ENCODE measurements around the gene SLC51A. TPM values are rescaled to one million over a fixed set of nuclear protein-coding genes. Genes with fewer than 3 reads are reported as not detected.

Gene SLC51A
- total and polyA plus RNA-seq, 9 of the 15 experiments (the other 6 are each of a cell fraction or from before 2014, with no cell fraction given) = 0.35 to 0.38 TPM; not detected in 7

- TF ChIP-seq NR2C1 (IDR thresholded peaks at IDR 0.05) (no peak), NR2C1 (tag; IDR thresholded peaks at IDR 0.05) (peak; percentile 49; the same call in 1 of the 2 replicates), EHMT2 (IDR thresholded peaks at IDR 0.05) (0 out of 2 replicates have a peak, but pooled peaks have one; percentile 58), NCOR1 (IDR thresholded peaks at IDR 0.05) (peak; percentile 51), L3MBTL2 (IDR thresholded peaks at IDR 0.05) (peak; percentile 32; the same call in 1 of the 2 replicates), ZBTB17 (CRISPR knock-in tag; IDR thresholded peaks at IDR 0.05) (no peak), ARNT (IDR thresholded peaks at IDR 0.05) (peak in 1 of 2 experiments; percentile 48; a peak in 1 of 4 replicates), CREM (IDR thresholded peaks at IDR 0.05; ENCODE audit: low read depth) (0 out of 2 replicates have a peak, but pooled peaks have one; percentile 17), ZNF133 (CRISPR knock-in tag; IDR thresholded peaks at IDR 0.05) (no peak), SNIP1 (IDR thresholded peaks at IDR 0.05; ENCODE audit: low read depth) (no peak), STAT5A (IDR thresholded peaks at IDR 0.05; ENCODE audit: borderline replicate concordance, low read length) (peak; percentile 86), SRSF9 (IDR thresholded peaks at IDR 0.05; ENCODE audit: borderline replicate concordance, low read depth, low read length) (no peak), TAF15 (IDR thresholded peaks at IDR 0.05; ENCODE audit: low read depth, low read length) (no peak), BACH1 (tag; IDR thresholded peaks at IDR 0.05) (0 out of 2 replicates have a peak, but pooled peaks have one; percentile 45), NR1H2 (CRISPR knock-in tag; IDR thresholded peaks at IDR 0.05) (no peak), EP400 (IDR thresholded peaks at IDR 0.05) (peak; percentile 46; the same call in 1 of the 2 replicates), TCF7 (IDR thresholded peaks at IDR 0.05; ENCODE audit: borderline replicate concordance) (no peak), ESRRA (IDR thresholded peaks at IDR 0.05; ENCODE audit: borderline replicate concordance, low read depth) (peak; percentile 94)
- TF ChIP-seq, protein P1, sequence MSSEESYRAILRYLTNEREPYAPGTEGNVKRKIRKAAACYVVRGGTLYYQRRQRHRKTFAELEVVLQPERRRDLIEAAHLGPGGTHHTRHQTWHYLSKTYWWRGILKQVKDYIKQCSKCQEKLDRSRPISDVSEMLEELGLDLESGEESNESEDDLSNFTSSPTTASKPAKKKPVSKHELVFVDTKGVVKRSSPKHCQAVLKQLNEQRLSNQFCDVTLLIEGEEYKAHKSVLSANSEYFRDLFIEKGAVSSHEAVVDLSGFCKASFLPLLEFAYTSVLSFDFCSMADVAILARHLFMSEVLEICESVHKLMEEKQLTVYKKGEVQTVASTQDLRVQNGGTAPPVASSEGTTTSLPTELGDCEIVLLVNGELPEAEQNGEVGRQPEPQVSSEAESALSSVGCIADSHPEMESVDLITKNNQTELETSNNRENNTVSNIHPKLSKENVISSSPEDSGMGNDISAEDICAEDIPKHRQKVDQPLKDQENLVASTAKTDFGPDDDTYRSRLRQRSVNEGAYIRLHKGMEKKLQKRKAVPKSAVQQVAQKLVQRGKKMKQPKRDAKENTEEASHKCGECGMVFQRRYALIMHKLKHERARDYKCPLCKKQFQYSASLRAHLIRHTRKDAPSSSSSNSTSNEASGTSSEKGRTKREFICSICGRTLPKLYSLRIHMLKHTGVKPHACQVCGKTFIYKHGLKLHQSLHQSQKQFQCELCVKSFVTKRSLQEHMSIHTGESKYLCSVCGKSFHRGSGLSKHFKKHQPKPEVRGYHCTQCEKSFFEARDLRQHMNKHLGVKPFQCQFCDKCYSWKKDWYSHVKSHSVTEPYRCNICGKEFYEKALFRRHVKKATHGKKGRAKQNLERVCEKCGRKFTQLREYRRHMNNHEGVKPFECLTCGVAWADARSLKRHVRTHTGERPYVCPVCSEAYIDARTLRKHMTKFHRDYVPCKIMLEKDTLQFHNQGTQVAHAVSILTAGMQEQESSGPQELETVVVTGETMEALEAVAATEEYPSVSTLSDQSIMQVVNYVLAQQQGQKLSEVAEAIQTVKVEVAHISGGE (CRISPR knock-in tag; IDR thresholded peaks at IDR 0.05) = peak in 1 of 3 experiments; percentile 66; a peak in 1 of 6 replicates
- TF ChIP-seq, protein P2, sequence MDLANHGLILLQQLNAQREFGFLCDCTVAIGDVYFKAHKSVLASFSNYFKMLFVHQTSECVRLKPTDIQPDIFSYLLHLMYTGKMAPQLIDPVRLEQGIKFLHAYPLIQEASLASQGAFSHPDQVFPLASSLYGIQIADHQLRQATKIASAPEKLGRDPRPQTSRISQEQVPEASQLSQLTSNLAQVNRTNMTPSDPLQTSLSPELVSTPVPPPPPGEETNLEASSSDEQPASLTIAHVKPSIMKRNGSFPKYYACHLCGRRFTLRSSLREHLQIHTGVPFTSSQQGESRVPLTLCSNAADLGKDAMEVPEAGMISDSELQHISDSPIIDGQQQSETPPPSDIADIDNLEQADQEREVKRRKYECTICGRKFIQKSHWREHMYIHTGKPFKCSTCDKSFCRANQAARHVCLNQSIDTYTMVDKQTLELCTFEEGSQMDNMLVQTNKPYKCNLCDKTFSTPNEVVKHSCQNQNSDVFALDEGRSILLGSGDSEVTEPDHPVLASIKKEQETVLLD (IDR thresholded peaks at IDR 0.05) = no peak
- TF ChIP-seq, protein P3, sequence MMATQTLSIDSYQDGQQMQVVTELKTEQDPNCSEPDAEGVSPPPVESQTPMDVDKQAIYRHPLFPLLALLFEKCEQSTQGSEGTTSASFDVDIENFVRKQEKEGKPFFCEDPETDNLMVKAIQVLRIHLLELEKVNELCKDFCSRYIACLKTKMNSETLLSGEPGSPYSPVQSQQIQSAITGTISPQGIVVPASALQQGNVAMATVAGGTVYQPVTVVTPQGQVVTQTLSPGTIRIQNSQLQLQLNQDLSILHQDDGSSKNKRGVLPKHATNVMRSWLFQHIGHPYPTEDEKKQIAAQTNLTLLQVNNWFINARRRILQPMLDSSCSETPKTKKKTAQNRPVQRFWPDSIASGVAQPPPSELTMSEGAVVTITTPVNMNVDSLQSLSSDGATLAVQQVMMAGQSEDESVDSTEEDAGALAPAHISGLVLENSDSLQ (IDR thresholded peaks at IDR 0.05) = peak; percentile 87
- TF ChIP-seq, protein P4, sequence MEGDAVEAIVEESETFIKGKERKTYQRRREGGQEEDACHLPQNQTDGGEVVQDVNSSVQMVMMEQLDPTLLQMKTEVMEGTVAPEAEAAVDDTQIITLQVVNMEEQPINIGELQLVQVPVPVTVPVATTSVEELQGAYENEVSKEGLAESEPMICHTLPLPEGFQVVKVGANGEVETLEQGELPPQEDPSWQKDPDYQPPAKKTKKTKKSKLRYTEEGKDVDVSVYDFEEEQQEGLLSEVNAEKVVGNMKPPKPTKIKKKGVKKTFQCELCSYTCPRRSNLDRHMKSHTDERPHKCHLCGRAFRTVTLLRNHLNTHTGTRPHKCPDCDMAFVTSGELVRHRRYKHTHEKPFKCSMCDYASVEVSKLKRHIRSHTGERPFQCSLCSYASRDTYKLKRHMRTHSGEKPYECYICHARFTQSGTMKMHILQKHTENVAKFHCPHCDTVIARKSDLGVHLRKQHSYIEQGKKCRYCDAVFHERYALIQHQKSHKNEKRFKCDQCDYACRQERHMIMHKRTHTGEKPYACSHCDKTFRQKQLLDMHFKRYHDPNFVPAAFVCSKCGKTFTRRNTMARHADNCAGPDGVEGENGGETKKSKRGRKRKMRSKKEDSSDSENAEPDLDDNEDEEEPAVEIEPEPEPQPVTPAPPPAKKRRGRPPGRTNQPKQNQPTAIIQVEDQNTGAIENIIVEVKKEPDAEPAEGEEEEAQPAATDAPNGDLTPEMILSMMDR (IDR thresholded peaks at IDR 0.05 in 2 of 3, conservative IDR thresholded peaks at IDR 0.05 in 1 of 3; ENCODE audit: insufficient read depth in 2 of 3, low read depth in 1 of 3, low read length in 3 of 3) = no peak
Observed at GRCh38 chr3:196274585-196274984, 58.3 kb downstream of the SLC51A start (continued).

All from K562 (cell line).